HL-60 (cell line): ENCODE measurements around the gene TUBGCP3.

Experiments used
- DNase-seq, 2 experiments: peaks; one replicate each; pipeline ENCODE4 v3.0.0-alpha.2; 2010 to 2020; ENCODE audit warnings: low read depth in 1 of 2, low spot score in 1 of 2
- H3K27ac ChIP-seq: fragments of 250-450 bp; sonication (Bioruptor Pico); replicated peaks from 2 replicates; pipeline ENCODE4 v1.5.1; 2020; ENCODE audit warnings: mild to moderate bottlenecking, moderate library complexity
- H3K27me3 ChIP-seq: fragments of 250-450 bp; sonication (Bioruptor Pico); 2 replicates; pipeline ENCODE4 v1.5.1; 2021; ENCODE audit warnings: mild to moderate bottlenecking, moderate library complexity; ENCODE audit not compliant: insufficient read depth, poor library complexity, severe bottlenecking
- H3K4me3 ChIP-seq: replicated peaks from 2 replicates; pipeline ENCODE4 v1.5.1; 2011; ENCODE audit warnings: mild to moderate bottlenecking, control low read depth, low read length; ENCODE audit not compliant: insufficient read depth
- CTCF ChIP-seq: IDR thresholded peaks from one replicate; pipeline ENCODE4 v1.5.1; 2011; ENCODE audit warnings: low read length, control low read depth, inconsistent platforms; ENCODE audit not compliant: insufficient read depth
- GABPA ChIP-seq: IDR thresholded peaks from 2 replicates; pipeline ENCODE4 v1.6.1; 2012; ENCODE audit warnings: low read depth
- POLR2AphosphoS5 ChIP-seq: IDR thresholded peaks from 2 replicates; pipeline ENCODE4 v1.6.1; 2012; ENCODE audit warnings: low read depth
- REST ChIP-seq: IDR thresholded peaks from 2 replicates; pipeline ENCODE4 v1.6.1; 2012; ENCODE audit warnings: low read depth; ENCODE audit not compliant: insufficient replicate concordance
- SPI1 ChIP-seq: IDR thresholded peaks from 2 replicates; pipeline ENCODE4 v1.6.1; 2012; ENCODE audit warnings: low read depth, mild to moderate bottlenecking, borderline replicate concordance

Gene TUBGCP3

GRCh38 chr13:112457485-112457884 is 130.5 kb downstream of the TUBGCP3 start:
- no peak for TF ChIP-seq SPI1
- TF ChIP-seq CTCF = no peak
- TF ChIP-seq GABPA = no peak
- no peak for TF ChIP-seq REST
- TF ChIP-seq POLR2AphosphoS5 = no peak
- Histone ChIP-seq H3K4me3 (no peak overlapping the region), H3K27ac (no peak overlapping the region), H3K27me3 (peaks cover 2% of the 10 kb centered on the region)
- no peak for DNase-seq

GRCh38 chr13:112457081-112457480 is 130.9 kb downstream of the TUBGCP3 start:
- no peak overlapping the region for H3K4me3 ChIP-seq
- TF ChIP-seq REST (no peak), GABPA (no peak), SPI1 (no peak), CTCF (no peak), POLR2AphosphoS5 (no peak)
- no peak overlapping the region for H3K27ac ChIP-seq
- H3K27me3 ChIP-seq = peaks cover 2% of the 10 kb centered on the region
- no peak for DNase-seq

- H3K27ac ChIP-seq = no peak overlapping the region
- DNase-seq = no peak
- TF ChIP-seq REST = no peak
- TF ChIP-seq SPI1 = no peak
- no peak for TF ChIP-seq POLR2AphosphoS5
- no peak for TF ChIP-seq CTCF
- TF ChIP-seq GABPA = no peak
- H3K27me3 ChIP-seq = peaks cover 2% of the 10 kb centered on the region
- H3K4me3 ChIP-seq = no peak overlapping the region
Observed at GRCh38 chr13:112456138-112457056, 131.6 kb downstream of the TUBGCP3 start.
